Naive thymus-derived CD8-positive, alpha-beta T cell (primary cell): ENCODE measurements around the gene ELOVL2. TPM values are rescaled to one million over a fixed set of nuclear protein-coding genes. Genes with fewer than 3 reads are reported as not detected.

ENCODE experiments used
- ATAC-seq, 2 donors: fragments of 150-1000 bp; cut with Tn5 transposase in 1 of 2; sonication (Bioruptor Pico), chemical (Tn5 transposase) in 1 of 2; 1 replicate in 1 of 2; 2 replicates in 1 of 2; pipeline ENCODE4 v1.10.0; 2021; ENCODE audit warnings: mild to moderate bottlenecking in 2 of 2, moderate library complexity in 2 of 2
- POLR2A ChIA-PET: fragments of 350-600 bp; sonication (Branson Sonifier 250); formaldehyde crosslinking; loops from one replicate; lab custom pipeline; 2021; ENCODE audit warnings: antibody characterized with exemption; lab: Charles Lee
- DNase-seq, 10 donors: peaks; one replicate each; pipeline versions ENCODE4 v3.0.0 to v3.0.0-alpha.2; 2020 to 2022
- H3K27ac Mint-ChIP-seq, 10 donors: one replicate each; pipeline ENCODE4 v1.8.0; 2020 to 2022; ENCODE audit warnings: mild to moderate bottlenecking in 10 of 10, mixed read lengths in 10 of 10, moderate library complexity in 4 of 10, inconsistent platforms in 1 of 10
- H3K27me3 Mint-ChIP-seq, 5 donors: one replicate each; pipeline ENCODE4 v1.8.0; 2021 to 2022; ENCODE audit warnings: mixed read lengths in 5 of 5
- H3K36me3 Mint-ChIP-seq, 3 donors: one replicate each; pipeline ENCODE4 v1.8.0; 2020 to 2022; ENCODE audit warnings: mixed read lengths in 3 of 3, mild to moderate bottlenecking in 2 of 3, inconsistent platforms in 1 of 3
- H3K4me1 Mint-ChIP-seq, 4 donors: one replicate each; pipeline ENCODE4 v1.8.0; 2021 to 2022; ENCODE audit warnings: mixed read lengths in 4 of 4
- H3K4me3 Mint-ChIP-seq, 10 donors: one replicate each; pipeline ENCODE4 v1.8.0; 2020 to 2022; ENCODE audit warnings: mild to moderate bottlenecking in 10 of 10, mixed read lengths in 10 of 10, moderate library complexity in 6 of 10, inconsistent platforms in 1 of 10
- H3K9me3 Mint-ChIP-seq, 9 donors: one replicate each; pipeline ENCODE4 v1.8.0; 2020 to 2022; ENCODE audit warnings: mixed read lengths in 9 of 9, mild to moderate bottlenecking in 3 of 9, inconsistent platforms in 1 of 9, moderate library complexity in 1 of 9
- polyA plus RNA-seq, 3 donors: library from polyadenylated mRNA; unstranded; fragments of 300-500 nt; fragmentation: Illumina TruSeq; gene quantifications; one replicate each; pipeline ENCODE4 v1.2.3, GENCODE V29; 2021
- total RNA-seq, 8 experiments: library from RNA in 2 of 8; stranded (reverse) in 2 of 8; gene quantifications; one replicate each; pipeline ENCODE4 v1.2.3 and lab custom pipeline; 2021 to 2026

ELOVL2 gene
- total and polyA plus RNA-seq, 5 experiments from 2014 or later, result not detected

- H3K27me3 Mint-ChIP-seq, result peaks cover 21 to 33% (median 30%) of the 10 kb centered on the region in 5 donors
- no peaks in the 10 kb centered on the region for H3K36me3 Mint-ChIP-seq
- H3K27ac Mint-ChIP-seq, result no peak overlapping the region
- H3K4me1 Mint-ChIP-seq, result no peaks in the 10 kb centered on the region
- H3K4me3 Mint-ChIP-seq, result no peak overlapping the region
- no peak for DNase-seq
- POLR2A ChIA-PET, result no interaction called here
- no peak for ATAC-seq
- H3K9me3 Mint-ChIP-seq, result no peaks in the 10 kb centered on the region
Measured at GRCh38 chr6:11028959-11029358, 15.1 kb downstream of the ELOVL2 start.

DNA sequence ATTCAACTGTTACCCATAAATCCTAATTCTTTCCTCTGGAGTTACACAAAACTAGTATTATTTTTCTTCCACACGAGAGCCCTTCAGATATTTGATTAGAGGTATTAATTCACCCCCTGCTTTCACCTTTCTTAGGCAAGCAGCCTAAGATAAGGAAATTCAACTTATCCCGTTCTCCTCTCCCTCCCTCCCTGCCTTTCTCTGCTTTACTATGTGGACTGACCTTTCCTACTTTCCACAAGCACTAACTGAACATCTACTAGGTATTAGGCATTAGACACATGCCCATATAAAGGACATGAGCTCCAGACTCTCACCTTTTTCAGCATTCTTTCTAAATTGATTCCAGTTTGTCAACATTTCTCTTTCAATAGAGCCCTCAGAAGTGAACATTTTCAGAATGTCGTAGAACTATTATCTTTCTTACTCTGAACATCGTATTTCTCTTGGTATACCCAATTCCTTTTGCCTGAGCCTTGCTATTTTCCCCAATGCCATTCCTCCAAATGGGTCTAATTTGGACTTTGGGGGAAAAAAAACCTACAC lies 16.5 kb downstream of the ELOVL2 start:
- POLR2A ChIA-PET, result no interaction called here
- ATAC-seq (no peak), DNase-seq (no peak)
- H3K9me3 Mint-ChIP-seq, result no peaks in the 10 kb centered on the region
- H3K4me1 Mint-ChIP-seq, result no peaks in the 10 kb centered on the region
- H3K4me3 Mint-ChIP-seq, result no peak overlapping the region
- H3K27ac Mint-ChIP-seq, result no peak overlapping the region
- H3K36me3 Mint-ChIP-seq, result no peaks in the 10 kb centered on the region
- H3K27me3 Mint-ChIP-seq, result peaks cover 17 to 32% (median 26%) of the 10 kb centered on the region in 5 donors

- H3K27ac Mint-ChIP-seq, result no peak overlapping the region
- POLR2A ChIA-PET, result no interaction called here
- no peaks in the 10 kb centered on the region for H3K4me1 Mint-ChIP-seq
- H3K27me3 Mint-ChIP-seq, result peaks cover 17 to 46% (median 25%) of the 10 kb centered on the region in 5 donors
- no peak overlapping the region for H3K4me3 Mint-ChIP-seq
- no peak for DNase-seq
- ATAC-seq, result no peak
- no peaks in the 10 kb centered on the region for H3K9me3 Mint-ChIP-seq
- H3K36me3 Mint-ChIP-seq, result no peaks in the 10 kb centered on the region
Measured at GRCh38 chr6:11025921-11026635, 18.0 kb downstream of the ELOVL2 start.

- Mint-ChIP-seq H3K4me1 (no peaks in the 10 kb centered on the region), H3K9me3 (no peaks in the 10 kb centered on the region), H3K27me3 (peaks cover 16 to 47% (median 28%) of the 10 kb centered on the region in 5 donors), H3K27ac (no peak overlapping the region), H3K4me3 (no peak overlapping the region), H3K36me3 (no peaks in the 10 kb centered on the region)
- DNase-seq, result no peak
- POLR2A ChIA-PET, result no interaction called here
- no peak for ATAC-seq
Measured at GRCh38 chr6:11025130-11025529, 19.0 kb downstream of the ELOVL2 start.

DNA sequence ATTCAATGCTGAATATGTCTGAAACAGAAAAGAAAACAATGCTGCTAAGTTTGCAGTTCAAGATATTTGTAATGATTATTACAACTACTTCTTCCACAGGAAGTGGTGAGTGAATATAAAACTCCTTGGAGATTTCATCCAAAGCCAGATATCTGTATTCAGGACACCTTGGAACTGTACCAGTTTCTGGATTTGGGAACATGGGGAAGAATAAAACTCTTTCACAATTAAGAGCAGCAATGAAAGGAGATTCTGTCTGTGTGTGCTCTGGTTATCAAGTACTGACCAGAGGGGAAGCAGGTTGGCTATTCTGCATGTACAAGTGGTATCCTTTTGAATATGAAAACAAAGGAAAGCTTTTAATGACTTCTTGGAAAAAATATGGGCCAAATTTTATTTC lies 21.1 kb downstream of the ELOVL2 start:
- POLR2A ChIA-PET, result no interaction called here

GRCh38 chr6:11021714-11022113 lies 22.4 kb downstream of the ELOVL2 start:
- ATAC-seq (no peak), DNase-seq (no peak)
- H3K4me3 Mint-ChIP-seq, result no peak overlapping the region
- POLR2A ChIA-PET, result no interaction called here
- peaks cover 5 to 25% (median 15%) of the 10 kb centered on the region in 5 donors for H3K27me3 Mint-ChIP-seq
- no peaks in the 10 kb centered on the region for H3K36me3 Mint-ChIP-seq
- no peaks in the 10 kb centered on the region for H3K4me1 Mint-ChIP-seq
- no peak overlapping the region for H3K27ac Mint-ChIP-seq
- H3K9me3 Mint-ChIP-seq, result no peaks in the 10 kb centered on the region

More for the DNA sequence above, 21.1 kb downstream of the ELOVL2 start:
- Mint-ChIP-seq H3K4me3 (no peak overlapping the region), H3K27me3 (peaks cover 15 to 34% (median 22%) of the 10 kb centered on the region in 5 donors), H3K9me3 (no peaks in the 10 kb centered on the region), H3K27ac (no peak overlapping the region), H3K36me3 (no peaks in the 10 kb centered on the region), H3K4me1 (no peaks in the 10 kb centered on the region)
- ATAC-seq (no peak), DNase-seq (no peak)

- no peaks in the 10 kb centered on the region for H3K4me1 Mint-ChIP-seq
- DNase-seq, result no peak
- no peaks in the 10 kb centered on the region for H3K36me3 Mint-ChIP-seq
- peaks cover 6 to 25% (median 17%) of the 10 kb centered on the region in 5 donors for H3K27me3 Mint-ChIP-seq
- no peak overlapping the region for H3K27ac Mint-ChIP-seq
- ATAC-seq, result no peak
- H3K4me3 Mint-ChIP-seq, result no peak overlapping the region
- no peaks in the 10 kb centered on the region for H3K9me3 Mint-ChIP-seq
- POLR2A ChIA-PET, result no interaction called here
Measured at GRCh38 chr6:11021003-11021402, 23.1 kb downstream of the ELOVL2 start.

GRCh38 chr6:11018225-11018624 lies 25.9 kb downstream of the ELOVL2 start:
- ATAC-seq (no peak), DNase-seq (no peak)
- H3K4me1 Mint-ChIP-seq, result no peaks in the 10 kb centered on the region
- H3K4me3 Mint-ChIP-seq, result no peak overlapping the region
- H3K36me3 Mint-ChIP-seq, result no peaks in the 10 kb centered on the region
- H3K9me3 Mint-ChIP-seq, result no peaks in the 10 kb centered on the region
- peaks cover 11 to 36% (median 27%) of the 10 kb centered on the region in 5 donors for H3K27me3 Mint-ChIP-seq
- POLR2A ChIA-PET, result no interaction called here
- H3K27ac Mint-ChIP-seq, result no peak overlapping the region

- peaks cover 14 to 38% (median 28%) of the 10 kb centered on the region in 5 donors for H3K27me3 Mint-ChIP-seq
- ATAC-seq, result no peak
- POLR2A ChIA-PET, result no interaction called here
Measured at GRCh38 chr6:11017090-11017489, 27.0 kb downstream of the ELOVL2 start.

GRCh38 chr6:11016452-11016851 lies 27.7 kb downstream of the ELOVL2 start:
- no peaks in the 10 kb centered on the region for H3K9me3 Mint-ChIP-seq
- POLR2A ChIA-PET, result no interaction called here
- peaks cover 13 to 32% (median 24%) of the 10 kb centered on the region in 5 donors for H3K27me3 Mint-ChIP-seq
- no peaks in the 10 kb centered on the region for H3K4me1 Mint-ChIP-seq
- DNase-seq, result no peak
- H3K36me3 Mint-ChIP-seq, result no peaks in the 10 kb centered on the region
- no peak for ATAC-seq
- no peak overlapping the region for H3K4me3 Mint-ChIP-seq
- H3K27ac Mint-ChIP-seq, result no peak overlapping the region

More at GRCh38 chr6:11017090-11017489, 27.0 kb downstream of the ELOVL2 start:
- Mint-ChIP-seq H3K9me3 (no peaks in the 10 kb centered on the region), H3K4me3 (no peak overlapping the region), H3K4me1 (no peaks in the 10 kb centered on the region), H3K27ac (no peak overlapping the region), H3K36me3 (no peaks in the 10 kb centered on the region)
- DNase-seq, result no peak

GRCh38 chr6:11015102-11015501 lies 29.0 kb downstream of the ELOVL2 start:
- no peaks in the 10 kb centered on the region for H3K36me3 Mint-ChIP-seq
- H3K4me1 Mint-ChIP-seq, result no peaks in the 10 kb centered on the region
- POLR2A ChIA-PET, result no interaction called here
- no peak overlapping the region for H3K4me3 Mint-ChIP-seq
- H3K27ac Mint-ChIP-seq, result peak overlapping the region in 1 of 10 donors; percentile 13
- H3K9me3 Mint-ChIP-seq, result no peaks in the 10 kb centered on the region
- DNase-seq, result no peak
- no peak for ATAC-seq
- peaks cover 13 to 27% (median 23%) of the 10 kb centered on the region in 5 donors for H3K27me3 Mint-ChIP-seq

GRCh38 chr6:11013721-11014070 lies 30.4 kb downstream of the ELOVL2 start:
- peaks cover 19 to 38% (median 29%) of the 10 kb centered on the region in 5 donors for H3K27me3 Mint-ChIP-seq
- H3K36me3 Mint-ChIP-seq, result no peaks in the 10 kb centered on the region
- H3K27ac Mint-ChIP-seq, result no peak overlapping the region
- H3K4me3 Mint-ChIP-seq, result no peak overlapping the region
- POLR2A ChIA-PET, result no interaction called here
- no peaks in the 10 kb centered on the region for H3K4me1 Mint-ChIP-seq
- no peaks in the 10 kb centered on the region for H3K9me3 Mint-ChIP-seq
- DNase-seq (no peak), ATAC-seq (no peak)

GRCh38 chr6:11012976-11013720 lies 31.0 kb downstream of the ELOVL2 start:
- Mint-ChIP-seq H3K9me3 (no peaks in the 10 kb centered on the region), H3K27ac (no peak overlapping the region), H3K27me3 (peaks cover 20 to 38% (median 29%) of the 10 kb centered on the region in 5 donors), H3K4me1 (no peaks in the 10 kb centered on the region), H3K36me3 (no peaks in the 10 kb centered on the region), H3K4me3 (no peak overlapping the region)
- POLR2A ChIA-PET, result no interaction called here
- no peak for ATAC-seq
- DNase-seq, result no peak
